Cardiac muscle cell (in vitro differentiated cells and primary cell): Measurements from ENCODE around the gene DDX39B. TPM values are rescaled to one million over a fixed set of nuclear protein-coding genes. Genes with fewer than 3 reads are reported as not detected.

Source experiments
- DNase-seq, 2 donors: peaks; one replicate each; pipeline versions ENCODE4 v3.0.0 to v3.0.0-alpha.2; 2010 to 2017; ENCODE audit warnings: low read depth in 1 of 2, low spot score in 1 of 2
- H3K27ac ChIP-seq: fragments of 200-600 bp; sonication (generic); 2 replicates; pipeline ENCODE4 v1.5.1; 2016
- H3K27me3 ChIP-seq: fragments of 200-600 bp; sonication (generic); 2 replicates; pipeline ENCODE4 v1.6.0; 2016; ENCODE audit warnings: control low read depth
- H3K36me3 ChIP-seq: fragments of 200-600 bp; sonication (generic); 2 replicates; pipeline ENCODE4 v1.5.1; 2016; ENCODE audit warnings: control low read depth
- H3K4me1 ChIP-seq: fragments of 200-600 bp; sonication (generic); 2 replicates; pipeline ENCODE4 v1.8.1; 2017; ENCODE audit warnings: low read depth, mild to moderate bottlenecking, mixed run types
- H3K4me3 ChIP-seq: fragments of 200-600 bp; sonication (generic); 2 replicates; pipeline ENCODE4 v1.5.1; 2016; ENCODE audit warnings: mild to moderate bottlenecking
- H3K9me3 ChIP-seq: fragments of 200-600 bp; sonication (generic); 2 replicates; pipeline ENCODE4 v1.5.1; 2017; ENCODE audit warnings: low read depth, mild to moderate bottlenecking, control low read depth
- CTCF ChIP-seq: IDR thresholded peaks from 2 replicates; pipeline ENCODE4 v1.5.1; 2012; ENCODE audit warnings: low read depth, mild to moderate bottlenecking, low read length
- polyA plus RNA-seq: library from polyadenylated mRNA; unstranded; fragments of >200 nt; fragmentation: Nextera tagmentation; extraction: Ambion mirVana; gene quantifications from 2 replicates; pipeline ENCODE4 v1.2.1, GENCODE V29; 2016
- total RNA-seq: library from RNA; depleted of rRNA; stranded (reverse); fragments of >200 nt; gene quantifications from 2 replicates; pipeline ENCODE4 v1.2.3, GENCODE V29; 2016

DDX39B gene
- total and polyA plus RNA-seq, 2 experiments from 2014 or later: 321 to 371 TPM

- no peaks in the 10 kb centered on the region for H3K36me3 ChIP-seq
- no peak overlapping the region for H3K27ac ChIP-seq
- DNase-seq: no peak
- H3K27me3 ChIP-seq: no peaks in the 10 kb centered on the region
- no peak overlapping the region for H3K4me3 ChIP-seq
- no peaks in the 10 kb centered on the region for H3K4me1 ChIP-seq
- TF ChIP-seq CTCF: no peak
- H3K9me3 ChIP-seq: no peaks in the 10 kb centered on the region
Measured at GRCh38 chr6:31573239-31574105, 31.7 kb upstream of the DDX39B start.

- H3K36me3 ChIP-seq: no peaks in the 10 kb centered on the region
- no peak within 1 kb of the TSS for H3K27ac ChIP-seq
- TF ChIP-seq CTCF: no peak
- DNase-seq: no peak
- no peak within 1 kb of the TSS for H3K4me3 ChIP-seq
- no peaks in the 10 kb centered on the region for H3K9me3 ChIP-seq
- H3K27me3 ChIP-seq: no peaks in the 10 kb centered on the region
- no peaks in the 10 kb centered on the region for H3K4me1 ChIP-seq
Measured at GRCh38 chr6:31572041-31572911, 30.5 kb upstream of the DDX39B start, which contains the start of gene LTA. Gene LTA (plus strand): TSS chr6:31572289. CDS start chr6:31572743, 454 bp downstream.

- no peaks in the 10 kb centered on the region for H3K4me1 ChIP-seq
- H3K4me3 ChIP-seq: no peak overlapping the region
- H3K36me3 ChIP-seq: no peaks in the 10 kb centered on the region
- H3K27me3 ChIP-seq: no peaks in the 10 kb centered on the region
- H3K27ac ChIP-seq: no peak overlapping the region
- DNase-seq: no peak
- TF ChIP-seq CTCF: no peak
- no peaks in the 10 kb centered on the region for H3K9me3 ChIP-seq
Measured at GRCh38 chr6:31569861-31570536, 28.2 kb upstream of the DDX39B start.

- Histone ChIP-seq H3K9me3 (no peaks in the 10 kb centered on the region), H3K4me1 (no peaks in the 10 kb centered on the region), H3K36me3 (no peaks in the 10 kb centered on the region), H3K27me3 (no peaks in the 10 kb centered on the region), H3K27ac (no peak overlapping the region), H3K4me3 (no peak overlapping the region)
- no peak for TF ChIP-seq CTCF
- no peak for DNase-seq
Measured at GRCh38 chr6:31568537-31568961, 26.7 kb upstream of the DDX39B start.
